ENCODE measurements around the gene RPS21.

The RPS21 gene

DNA sequence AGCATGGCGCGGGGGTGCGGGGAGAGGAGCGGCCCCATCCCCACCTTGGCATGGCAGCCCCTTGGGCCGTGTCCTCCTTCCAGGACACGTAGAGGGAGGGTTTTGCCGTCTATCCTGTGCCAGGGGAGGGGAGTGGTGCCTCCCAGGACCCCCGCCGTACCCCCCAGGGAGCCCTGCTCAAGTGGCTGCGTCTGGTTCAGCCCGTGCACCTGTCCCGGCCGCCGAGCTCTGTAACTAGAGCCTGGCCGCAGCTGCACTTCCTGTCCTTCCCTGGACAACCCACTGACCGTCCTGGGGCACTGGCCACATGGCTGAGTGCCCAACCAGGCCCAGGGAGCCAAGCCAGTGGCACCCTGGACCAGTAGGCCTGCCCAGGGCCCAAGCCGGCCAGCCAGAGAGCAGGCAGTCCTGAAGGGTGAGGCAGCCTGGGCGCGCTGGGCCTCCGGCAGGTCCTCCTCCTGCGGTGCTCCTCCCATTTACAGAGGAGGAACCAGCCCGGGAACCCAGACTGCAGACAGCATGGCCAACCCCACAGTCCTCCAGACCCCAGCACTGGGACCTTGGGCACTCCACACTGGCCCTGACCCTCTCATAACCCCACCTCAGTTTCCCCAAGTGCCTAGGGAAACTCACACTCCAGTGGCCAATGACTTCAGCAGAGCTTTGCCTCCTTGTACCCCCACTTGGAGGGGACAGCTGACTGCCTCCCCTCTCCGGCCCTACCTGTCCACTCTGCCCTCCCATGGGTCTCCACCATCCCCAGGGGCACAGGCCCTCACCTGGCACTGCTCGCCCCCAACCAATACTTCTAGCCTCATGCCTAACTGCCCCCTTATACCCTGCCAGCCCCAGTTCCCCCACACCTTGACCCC lies 28.5 kb upstream of the RPS21 start:
- H3K4me2 ChIP-seq (ENCODE audit: low read length): no peak overlapping the region; the same call in 1 of the 2 replicates
- H3K27me3 ChIP-seq (ENCODE audit: control insufficient read depth, low read length): no peaks in the 10 kb centered on the region
- TF ChIP-seq, protein P1, sequence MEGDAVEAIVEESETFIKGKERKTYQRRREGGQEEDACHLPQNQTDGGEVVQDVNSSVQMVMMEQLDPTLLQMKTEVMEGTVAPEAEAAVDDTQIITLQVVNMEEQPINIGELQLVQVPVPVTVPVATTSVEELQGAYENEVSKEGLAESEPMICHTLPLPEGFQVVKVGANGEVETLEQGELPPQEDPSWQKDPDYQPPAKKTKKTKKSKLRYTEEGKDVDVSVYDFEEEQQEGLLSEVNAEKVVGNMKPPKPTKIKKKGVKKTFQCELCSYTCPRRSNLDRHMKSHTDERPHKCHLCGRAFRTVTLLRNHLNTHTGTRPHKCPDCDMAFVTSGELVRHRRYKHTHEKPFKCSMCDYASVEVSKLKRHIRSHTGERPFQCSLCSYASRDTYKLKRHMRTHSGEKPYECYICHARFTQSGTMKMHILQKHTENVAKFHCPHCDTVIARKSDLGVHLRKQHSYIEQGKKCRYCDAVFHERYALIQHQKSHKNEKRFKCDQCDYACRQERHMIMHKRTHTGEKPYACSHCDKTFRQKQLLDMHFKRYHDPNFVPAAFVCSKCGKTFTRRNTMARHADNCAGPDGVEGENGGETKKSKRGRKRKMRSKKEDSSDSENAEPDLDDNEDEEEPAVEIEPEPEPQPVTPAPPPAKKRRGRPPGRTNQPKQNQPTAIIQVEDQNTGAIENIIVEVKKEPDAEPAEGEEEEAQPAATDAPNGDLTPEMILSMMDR (IDR thresholded peaks at IDR 0.05; ENCODE audit: low read depth, low read length, poor library complexity, severe bottlenecking): no peak
- no peak for TF ChIP-seq EZH2phosphoT487 (IDR thresholded peaks at IDR 0.05; ENCODE audit: borderline replicate concordance, low read length)
- no peak overlapping the region for H3K4me3 ChIP-seq (ENCODE audit: low read length)
- H3K36me3 ChIP-seq (ENCODE audit: control insufficient read depth, low read length): no peaks in the 10 kb centered on the region
- H4K20me1 ChIP-seq (ENCODE audit: control insufficient read depth, insufficient read depth, low read depth, low read length): peaks cover 6% of the 10 kb centered on the region; the same call in 1 of the 2 replicates
- no peaks in the 10 kb centered on the region for H3K9me2 ChIP-seq (replicated peaks; ENCODE audit: control insufficient read depth, low read length)
- H3F3A ChIP-seq (ENCODE audit: control insufficient read depth, insufficient read depth): no peaks in the 10 kb centered on the region
- H3K27ac ChIP-seq (ENCODE audit: low read depth, low read length): no peak overlapping the region
- peaks cover 18% of the 10 kb centered on the region for H3K4me1 ChIP-seq (ENCODE audit: control insufficient read depth, low read length)
- no peaks in the 10 kb centered on the region for H3K79me2 ChIP-seq (ENCODE audit: control insufficient read depth, low read length)
- H3K9me3 ChIP-seq (ENCODE audit: control insufficient read depth, insufficient read depth, low read length): no peaks in the 10 kb centered on the region

DNA sequence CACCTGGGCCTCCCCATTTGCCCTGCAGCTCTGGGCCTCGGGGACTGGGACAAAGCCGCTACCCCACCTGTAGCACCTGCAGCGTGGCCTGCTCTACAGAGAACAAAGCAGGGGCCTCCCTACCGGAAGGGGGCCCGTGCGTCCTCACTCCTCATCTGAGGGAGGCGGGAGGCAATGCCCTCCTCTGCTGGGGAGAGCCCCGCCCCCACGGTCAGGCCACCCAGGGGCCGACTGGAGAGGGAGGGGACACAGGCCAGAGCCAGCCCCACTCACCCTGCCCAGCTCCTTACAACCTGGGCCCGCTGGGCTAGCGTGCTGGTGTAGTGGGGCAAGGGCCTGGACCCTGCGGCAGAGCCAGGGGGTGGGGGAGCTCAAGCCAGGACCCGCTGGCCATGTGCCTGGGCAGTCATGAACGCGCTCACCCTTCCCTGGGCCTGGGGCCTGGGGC lies 27.8 kb upstream of the RPS21 start:
- no peaks in the 10 kb centered on the region for H3F3A ChIP-seq (ENCODE audit: control insufficient read depth, insufficient read depth)
- H3K4me2 ChIP-seq (ENCODE audit: low read length): no peak overlapping the region
- no peaks in the 10 kb centered on the region for H3K9me3 ChIP-seq (ENCODE audit: control insufficient read depth, insufficient read depth, low read length)
- TF ChIP-seq EZH2phosphoT487 (IDR thresholded peaks at IDR 0.05; ENCODE audit: borderline replicate concordance, low read length): no peak
- TF ChIP-seq, protein P1 (IDR thresholded peaks at IDR 0.05; ENCODE audit: low read depth, low read length, poor library complexity, severe bottlenecking): no peak
- no peaks in the 10 kb centered on the region for H3K9me2 ChIP-seq (replicated peaks; ENCODE audit: control insufficient read depth, low read length)
- H3K4me3 ChIP-seq (ENCODE audit: low read length): no peak overlapping the region
- H3K79me2 ChIP-seq (ENCODE audit: control insufficient read depth, low read length): no peaks in the 10 kb centered on the region
- peaks cover 6% of the 10 kb centered on the region; the same call in 1 of the 2 replicates for H4K20me1 ChIP-seq (ENCODE audit: control insufficient read depth, insufficient read depth, low read depth, low read length)
- H3K36me3 ChIP-seq (ENCODE audit: control insufficient read depth, low read length): no peaks in the 10 kb centered on the region
- H3K4me1 ChIP-seq (ENCODE audit: control insufficient read depth, low read length): peaks cover 23% of the 10 kb centered on the region
- no peak overlapping the region for H3K27ac ChIP-seq (ENCODE audit: low read depth, low read length)
- no peaks in the 10 kb centered on the region for H3K27me3 ChIP-seq (ENCODE audit: control insufficient read depth, low read length)

DNA sequence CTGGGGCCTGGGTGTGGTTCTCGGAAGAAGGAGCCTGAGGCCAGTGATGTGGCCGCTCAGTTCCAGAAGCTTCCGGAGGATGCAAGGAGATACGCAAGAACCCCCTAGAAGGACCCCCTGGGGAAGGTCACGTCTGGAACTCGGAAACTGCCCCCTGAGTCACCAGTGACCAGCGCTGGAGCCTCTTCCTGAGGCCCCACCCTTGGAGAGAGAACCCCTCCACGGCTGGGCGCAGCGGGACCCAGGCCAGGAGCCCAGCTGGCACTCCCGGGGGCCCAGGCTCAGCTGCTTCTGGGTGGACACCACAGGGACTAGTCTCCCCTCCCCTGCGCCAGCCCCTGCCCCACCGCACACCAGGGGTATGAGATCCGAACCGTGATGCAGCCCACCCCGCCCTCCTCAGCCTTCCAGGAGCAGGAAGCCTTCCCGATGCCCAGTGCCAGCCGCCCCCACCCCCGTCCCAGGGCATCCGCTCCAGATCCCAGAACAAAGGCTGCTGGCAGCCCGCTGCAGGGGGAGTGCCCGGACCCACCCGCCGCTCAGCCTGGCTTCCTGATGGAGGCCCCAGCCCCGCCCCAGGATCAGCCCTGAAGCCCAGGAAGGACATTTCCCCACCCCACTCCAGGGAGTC lies 27.3 kb upstream of the RPS21 start:
- no peaks in the 10 kb centered on the region for H3K36me3 ChIP-seq (ENCODE audit: control insufficient read depth, low read length)
- H3K4me2 ChIP-seq (ENCODE audit: low read length): no peak overlapping the region
- no peak overlapping the region for H3K27ac ChIP-seq (ENCODE audit: low read depth, low read length)
- peaks cover 6% of the 10 kb centered on the region; the same call in 1 of the 2 replicates for H4K20me1 ChIP-seq (ENCODE audit: control insufficient read depth, insufficient read depth, low read depth, low read length)
- no peaks in the 10 kb centered on the region for H3K9me3 ChIP-seq (ENCODE audit: control insufficient read depth, insufficient read depth, low read length)
- TF ChIP-seq EZH2phosphoT487 (IDR thresholded peaks at IDR 0.05; ENCODE audit: borderline replicate concordance, low read length): no peak
- TF ChIP-seq, protein P1 (IDR thresholded peaks at IDR 0.05; ENCODE audit: low read depth, low read length, poor library complexity, severe bottlenecking): no peak
- no peak overlapping the region for H3K4me3 ChIP-seq (ENCODE audit: low read length)
- no peaks in the 10 kb centered on the region for H3F3A ChIP-seq (ENCODE audit: control insufficient read depth, insufficient read depth)
- no peaks in the 10 kb centered on the region for H3K27me3 ChIP-seq (ENCODE audit: control insufficient read depth, low read length)
- peaks cover 1% of the 10 kb centered on the region for H3K79me2 ChIP-seq (ENCODE audit: control insufficient read depth, low read length)
- H3K4me1 ChIP-seq (ENCODE audit: control insufficient read depth, low read length): peaks cover 23% of the 10 kb centered on the region
- H3K9me2 ChIP-seq (replicated peaks; ENCODE audit: control insufficient read depth, low read length): no peaks in the 10 kb centered on the region
